Cardiac muscle cell (in vitro differentiated cells and primary cell): ENCODE data around the gene ERBB4. TPM values are rescaled to one million over a fixed set of nuclear protein-coding genes. Genes with fewer than 3 reads are reported as not detected.

Source experiments
- DNase-seq, 2 donors: peaks; one replicate each; pipeline versions ENCODE4 v3.0.0 to v3.0.0-alpha.2; 2010 to 2017; ENCODE audit warnings: low read depth in 1 of 2, low spot score in 1 of 2
- H3K27ac ChIP-seq: fragments of 200-600 bp; sonication (generic); 2 replicates; pipeline ENCODE4 v1.5.1; 2016
- H3K27me3 ChIP-seq: fragments of 200-600 bp; sonication (generic); 2 replicates; pipeline ENCODE4 v1.6.0; 2016; ENCODE audit warnings: control low read depth
- H3K36me3 ChIP-seq: fragments of 200-600 bp; sonication (generic); 2 replicates; pipeline ENCODE4 v1.5.1; 2016; ENCODE audit warnings: control low read depth
- H3K4me1 ChIP-seq: fragments of 200-600 bp; sonication (generic); 2 replicates; pipeline ENCODE4 v1.8.1; 2017; ENCODE audit warnings: low read depth, mild to moderate bottlenecking, mixed run types
- H3K4me3 ChIP-seq: fragments of 200-600 bp; sonication (generic); 2 replicates; pipeline ENCODE4 v1.5.1; 2016; ENCODE audit warnings: mild to moderate bottlenecking
- H3K9me3 ChIP-seq: fragments of 200-600 bp; sonication (generic); 2 replicates; pipeline ENCODE4 v1.5.1; 2017; ENCODE audit warnings: low read depth, mild to moderate bottlenecking, control low read depth
- CTCF ChIP-seq: IDR thresholded peaks from 2 replicates; pipeline ENCODE4 v1.5.1; 2012; ENCODE audit warnings: low read depth, mild to moderate bottlenecking, low read length
- polyA plus RNA-seq: library from polyadenylated mRNA; unstranded; fragments of >200 nt; fragmentation: Nextera tagmentation; extraction: Ambion mirVana; gene quantifications from 2 replicates; pipeline ENCODE4 v1.2.1, GENCODE V29; 2016
- total RNA-seq: library from RNA; depleted of rRNA; stranded (reverse); fragments of >200 nt; gene quantifications from 2 replicates; pipeline ENCODE4 v1.2.3, GENCODE V29; 2016

Gene ERBB4
- total and polyA plus RNA-seq, 2 experiments from 2014 or later: 38.1 to 42.1 TPM

- H3K9me3 ChIP-seq: no peaks in the 10 kb centered on the region
- H3K4me1 ChIP-seq: no peaks in the 10 kb centered on the region
- DNase-seq: no peak
- no peak for TF ChIP-seq CTCF
- no peak overlapping the region for H3K27ac ChIP-seq
- peaks cover 8% of the 10 kb centered on the region for H3K36me3 ChIP-seq
- no peaks in the 10 kb centered on the region for H3K27me3 ChIP-seq
- H3K4me3 ChIP-seq: no peak overlapping the region
Observed at GRCh38 chr2:211673133-211673905, 865.3 kb downstream of the ERBB4 start.

- TF ChIP-seq CTCF: no peak
- Histone ChIP-seq H3K36me3 (peaks cover 8% of the 10 kb centered on the region), H3K27me3 (no peaks in the 10 kb centered on the region)
Observed at GRCh38 chr2:211671977-211672376, 866.6 kb downstream of the ERBB4 start.

GRCh38 chr2:211665299-211665698 is 873.3 kb downstream of the ERBB4 start:
- no peaks in the 10 kb centered on the region for H3K9me3 ChIP-seq
- peaks cover 5% of the 10 kb centered on the region for H3K36me3 ChIP-seq
- no peak overlapping the region for H3K4me3 ChIP-seq
- no peak for DNase-seq
- no peaks in the 10 kb centered on the region for H3K4me1 ChIP-seq
- H3K27ac ChIP-seq: no peak overlapping the region
- H3K27me3 ChIP-seq: no peaks in the 10 kb centered on the region
- TF ChIP-seq CTCF: no peak

More at GRCh38 chr2:211671977-211672376, 866.6 kb downstream of the ERBB4 start:
- H3K4me3 ChIP-seq: no peak overlapping the region
- H3K27ac ChIP-seq: no peak overlapping the region
- no peaks in the 10 kb centered on the region for H3K9me3 ChIP-seq
- DNase-seq: no peak
- H3K4me1 ChIP-seq: no peaks in the 10 kb centered on the region

GRCh38 chr2:211664321-211664720 is 874.3 kb downstream of the ERBB4 start:
- DNase-seq: no peak
- Histone ChIP-seq H3K9me3 (no peaks in the 10 kb centered on the region), H3K4me3 (no peak overlapping the region), H3K27me3 (no peaks in the 10 kb centered on the region), H3K27ac (no peak overlapping the region), H3K4me1 (no peaks in the 10 kb centered on the region), H3K36me3 (peaks cover 5% of the 10 kb centered on the region)
- TF ChIP-seq CTCF: no peak

DNA sequence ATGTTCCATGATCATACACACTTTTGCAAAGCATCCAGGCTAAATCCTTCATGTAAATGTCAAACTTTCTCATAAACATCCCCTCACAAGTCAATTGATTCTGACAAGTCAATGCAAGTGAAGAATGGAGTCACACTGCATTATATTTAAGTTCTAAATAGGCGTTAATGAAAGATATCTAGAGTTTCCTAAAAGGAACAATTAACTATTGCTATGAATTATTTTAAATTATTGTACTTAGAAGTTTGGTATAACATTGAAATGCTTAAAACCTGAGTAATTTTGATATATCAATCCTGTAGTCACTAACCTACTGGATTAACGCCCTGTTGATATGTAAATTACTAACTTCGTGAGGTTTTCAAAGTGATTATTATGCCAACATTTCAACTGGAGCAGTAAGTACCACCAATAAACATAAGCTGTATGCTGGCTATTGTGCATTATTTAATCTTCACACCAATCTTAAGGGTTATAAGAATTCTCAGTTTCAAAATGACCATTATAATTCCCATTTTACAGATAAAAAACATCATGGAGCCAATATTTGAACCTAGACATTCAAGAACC is 884.3 kb downstream of the ERBB4 start:
- Histone ChIP-seq H3K27me3 (no peaks in the 10 kb centered on the region), H3K4me3 (no peak overlapping the region), H3K27ac (no peak overlapping the region), H3K36me3 (no peaks in the 10 kb centered on the region), H3K4me1 (no peaks in the 10 kb centered on the region), H3K9me3 (no peaks in the 10 kb centered on the region)
- TF ChIP-seq CTCF: no peak
- DNase-seq: no peak
